Fibroblast of the aortic adventitia (primary cell): ENCODE measurements around the gene SOCS3. TPM values are rescaled to one million over a fixed set of nuclear protein-coding genes. Genes with fewer than 3 reads are reported as not detected.

Experiments used
- DNase-seq: peaks from one replicate; pipeline ENCODE4 v3.0.0-alpha.2; 2010; ENCODE audit warnings: low read depth
- H3K4me3 ChIP-seq: 2 replicates; pipeline ENCODE4 v1.5.1; 2011; ENCODE audit warnings: low read depth, mild to moderate bottlenecking, control low read depth, low read length, moderate library complexity
- total RNA-seq: library from RNA; depleted of rRNA; stranded (reverse); fragments of >200 nt; gene quantifications from 2 replicates; pipeline ENCODE4 v1.2.3, GENCODE V29; 2012; ENCODE audit warnings: low replicate concordance
- TF ChIP-seq, protein P1 (sequence below): IDR thresholded peaks from 2 replicates; pipeline ENCODE4 v1.5.1; 2011; ENCODE audit warnings: mild to moderate bottlenecking, low read length, control low read depth, inconsistent platforms; ENCODE audit not compliant: insufficient read depth

Gene SOCS3
- total RNA-seq, 1 donor, result 50.6 TPM

DNA sequence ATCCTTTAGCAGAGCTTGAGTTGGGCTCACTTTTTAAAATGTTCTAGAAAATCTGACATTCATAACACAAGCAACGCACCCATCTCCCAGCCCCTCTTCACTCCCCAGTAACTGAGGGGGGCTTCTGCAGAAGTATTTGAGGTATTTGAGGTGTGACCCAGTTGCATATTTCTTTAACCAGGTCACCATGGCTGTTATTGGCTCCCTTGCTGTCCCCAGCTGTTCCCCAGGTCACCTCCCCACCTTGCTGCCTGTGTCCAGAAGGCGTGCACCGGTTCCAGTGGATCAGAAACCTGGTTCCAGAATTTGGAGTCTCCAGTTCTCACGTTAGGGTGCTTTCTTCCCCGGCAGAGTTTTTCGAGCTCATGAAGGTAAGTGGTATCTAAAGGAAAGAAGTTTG, 32.4 kb upstream of the SOCS3 start:
- no peak for DNase-seq
- H3K4me3 ChIP-seq, result no peak overlapping the region
- TF ChIP-seq, protein P1, sequence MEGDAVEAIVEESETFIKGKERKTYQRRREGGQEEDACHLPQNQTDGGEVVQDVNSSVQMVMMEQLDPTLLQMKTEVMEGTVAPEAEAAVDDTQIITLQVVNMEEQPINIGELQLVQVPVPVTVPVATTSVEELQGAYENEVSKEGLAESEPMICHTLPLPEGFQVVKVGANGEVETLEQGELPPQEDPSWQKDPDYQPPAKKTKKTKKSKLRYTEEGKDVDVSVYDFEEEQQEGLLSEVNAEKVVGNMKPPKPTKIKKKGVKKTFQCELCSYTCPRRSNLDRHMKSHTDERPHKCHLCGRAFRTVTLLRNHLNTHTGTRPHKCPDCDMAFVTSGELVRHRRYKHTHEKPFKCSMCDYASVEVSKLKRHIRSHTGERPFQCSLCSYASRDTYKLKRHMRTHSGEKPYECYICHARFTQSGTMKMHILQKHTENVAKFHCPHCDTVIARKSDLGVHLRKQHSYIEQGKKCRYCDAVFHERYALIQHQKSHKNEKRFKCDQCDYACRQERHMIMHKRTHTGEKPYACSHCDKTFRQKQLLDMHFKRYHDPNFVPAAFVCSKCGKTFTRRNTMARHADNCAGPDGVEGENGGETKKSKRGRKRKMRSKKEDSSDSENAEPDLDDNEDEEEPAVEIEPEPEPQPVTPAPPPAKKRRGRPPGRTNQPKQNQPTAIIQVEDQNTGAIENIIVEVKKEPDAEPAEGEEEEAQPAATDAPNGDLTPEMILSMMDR, result no peak

DNA sequence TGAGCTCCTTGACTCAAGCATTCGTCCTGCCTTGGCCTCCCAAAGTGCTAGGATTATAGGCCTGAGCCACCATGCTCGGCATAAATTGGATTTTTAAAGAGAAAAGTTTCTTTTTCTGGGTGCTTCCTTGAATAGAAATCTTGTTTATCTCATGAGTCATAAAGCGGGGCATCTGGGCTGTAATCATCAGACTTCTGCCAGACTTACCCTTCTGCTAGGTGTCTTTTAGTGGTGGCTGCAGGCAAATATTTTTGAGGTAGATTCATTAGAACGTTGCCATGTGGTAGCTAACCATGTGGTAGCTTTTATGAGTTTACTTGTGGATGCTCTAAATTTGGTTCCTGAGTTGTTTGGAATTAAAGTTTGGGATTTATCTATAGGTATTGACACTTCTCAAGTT, 32.0 kb upstream of the SOCS3 start:
- TF ChIP-seq, protein P1, result no peak
- peak; percentile 47 for DNase-seq
- H3K4me3 ChIP-seq, result no peak overlapping the region

DNA sequence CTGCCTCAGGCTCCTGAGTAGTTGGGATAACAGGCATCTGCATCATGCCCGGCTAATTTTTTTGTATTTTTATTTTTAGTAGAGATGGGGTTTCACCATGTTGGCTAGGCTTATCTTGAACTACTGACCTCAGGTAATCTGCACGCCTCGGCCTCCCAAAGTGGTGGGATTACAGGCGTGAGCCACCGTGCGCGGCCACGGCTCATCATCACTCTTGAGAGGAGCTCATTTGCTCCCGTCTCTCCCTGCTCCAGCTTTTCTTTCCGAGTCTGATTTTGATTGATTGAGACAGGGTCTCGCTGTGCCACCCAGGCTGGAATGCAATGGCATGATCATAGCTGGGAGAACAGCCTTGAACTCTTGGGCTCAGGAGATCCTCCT, 31.2 kb upstream of the SOCS3 start:
- TF ChIP-seq, protein P1, result no peak
- no peak for DNase-seq
- no peak overlapping the region for H3K4me3 ChIP-seq

DNA sequence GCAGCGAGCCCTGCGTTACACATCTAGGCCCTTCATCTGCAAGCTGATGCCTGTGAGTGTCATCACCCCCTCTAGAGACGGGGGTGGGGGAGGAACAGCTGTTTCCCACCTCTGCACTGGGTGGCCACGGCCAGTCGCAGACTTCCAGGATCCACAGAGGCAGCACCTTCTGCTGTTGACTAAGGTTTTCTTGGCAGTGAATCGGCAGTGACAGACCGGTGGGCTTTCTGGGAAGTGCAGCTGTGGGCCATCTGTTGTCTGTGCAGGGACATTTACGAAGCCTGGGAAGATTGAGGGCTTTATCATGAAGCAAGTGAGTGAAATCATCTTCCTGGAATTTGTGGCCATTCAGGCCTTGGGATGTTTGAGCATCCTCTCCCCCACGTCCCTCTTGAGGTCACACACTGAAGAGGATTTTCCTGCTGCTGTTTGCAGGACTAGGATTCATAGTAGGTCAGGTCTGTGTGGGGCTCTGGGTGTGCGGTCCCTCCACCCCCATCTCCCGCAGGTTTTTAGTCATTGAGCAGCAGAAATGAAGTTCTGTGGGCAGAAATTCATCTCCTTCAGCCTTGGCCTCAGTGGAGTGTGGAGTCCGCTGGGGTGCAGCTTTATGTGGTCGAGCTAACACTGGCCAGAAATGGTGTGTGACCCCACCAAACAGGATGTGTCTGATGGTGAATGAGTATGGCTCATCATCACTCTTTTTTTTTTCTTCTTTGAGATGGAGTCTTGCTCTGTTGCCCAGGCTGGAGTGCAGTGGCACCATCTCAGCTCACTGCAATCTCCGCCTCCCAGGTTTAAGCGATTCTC, 30.6 kb upstream of the SOCS3 start:
- peak; percentile 87 for DNase-seq
- no peak overlapping the region for H3K4me3 ChIP-seq
- TF ChIP-seq, protein P1, result peak; percentile 29

DNA sequence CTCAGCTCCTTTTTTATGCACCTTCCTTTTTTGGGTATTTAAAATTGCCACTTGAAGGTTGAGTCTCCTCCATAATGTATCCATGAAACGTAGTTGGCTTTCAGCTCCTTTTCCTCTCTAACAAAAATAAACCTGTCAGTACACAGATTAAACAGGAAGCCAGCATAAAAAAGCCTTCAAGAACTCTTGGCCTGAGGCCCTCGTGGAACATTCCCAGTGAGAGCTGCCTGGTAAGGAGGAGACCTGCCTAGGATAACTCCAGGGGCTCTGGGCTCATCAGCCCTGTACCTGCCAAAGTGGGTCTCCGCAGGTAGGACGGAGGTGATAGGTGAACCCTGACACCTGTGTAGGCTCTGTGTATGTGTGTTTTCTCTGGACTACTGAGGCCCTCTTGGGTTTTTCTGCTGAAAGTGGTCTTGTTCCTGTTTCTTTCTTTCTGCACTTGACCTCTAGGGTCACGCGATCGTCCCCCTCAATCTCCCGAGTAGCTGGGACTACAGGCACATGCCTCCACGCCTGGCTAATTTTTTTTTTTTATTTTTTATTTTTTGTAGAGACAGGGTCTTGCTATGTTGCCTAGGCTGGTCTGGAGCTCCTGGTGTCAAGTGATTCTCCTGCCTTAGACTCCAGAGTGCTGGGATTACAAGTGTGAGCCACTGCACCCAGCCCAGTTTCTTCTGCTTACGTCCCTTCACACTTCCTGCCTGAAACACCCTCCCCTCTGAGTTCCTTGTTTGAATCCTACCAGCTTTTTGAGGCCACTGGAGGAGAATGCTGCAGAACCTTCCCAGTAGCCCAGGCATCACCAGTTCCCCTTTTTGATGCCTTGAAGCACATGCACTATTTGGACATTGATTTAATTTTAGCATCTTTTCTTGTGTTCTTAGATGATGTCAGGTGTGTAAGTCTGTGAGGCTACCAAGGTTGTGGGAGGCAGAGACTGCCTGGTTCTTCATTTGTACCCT, 28.4 kb upstream of the SOCS3 start:
- no peak overlapping the region for H3K4me3 ChIP-seq
- DNase-seq, result peak; percentile 74
- TF ChIP-seq, protein P1, result no peak

DNA sequence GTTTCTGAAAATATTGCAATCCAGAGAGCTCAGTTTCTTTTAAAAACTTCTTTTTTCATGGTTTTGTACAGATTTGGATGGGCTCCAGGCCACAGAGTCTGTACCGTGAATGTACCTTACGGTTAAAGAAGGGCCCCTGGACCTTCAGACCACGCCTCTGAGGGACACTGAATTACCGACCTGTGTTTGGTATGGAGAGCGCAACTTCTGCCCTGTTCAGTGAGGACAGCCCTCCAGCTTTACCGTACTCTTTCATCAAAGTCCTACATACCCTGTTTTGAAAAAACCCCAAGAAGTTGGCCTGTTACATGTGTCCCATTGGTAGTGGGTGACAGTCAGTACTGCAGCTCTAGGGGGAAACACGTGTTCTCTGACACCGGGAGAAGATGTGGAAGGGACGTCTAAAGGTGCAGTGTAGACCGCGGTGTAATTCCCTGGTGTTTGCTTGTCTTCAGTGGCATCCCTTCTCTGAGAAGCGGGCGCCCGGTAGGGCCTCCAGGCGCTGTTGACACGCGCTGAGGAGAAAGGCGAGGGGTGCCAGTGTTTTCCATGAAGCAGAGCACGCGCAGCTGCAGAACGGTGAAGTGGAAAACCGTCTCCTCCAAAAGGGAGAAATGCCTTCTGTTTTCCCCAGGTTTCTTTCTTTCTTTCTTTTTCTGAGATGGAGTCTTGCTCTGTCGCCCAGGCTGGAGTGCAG, 24.8 kb upstream of the SOCS3 start:
- TF ChIP-seq, protein P1, result no peak
- peak overlapping the region; percentile 1 for H3K4me3 ChIP-seq
- DNase-seq, result no peak
